ENCODE results near the gene VSTM4.

DNA sequence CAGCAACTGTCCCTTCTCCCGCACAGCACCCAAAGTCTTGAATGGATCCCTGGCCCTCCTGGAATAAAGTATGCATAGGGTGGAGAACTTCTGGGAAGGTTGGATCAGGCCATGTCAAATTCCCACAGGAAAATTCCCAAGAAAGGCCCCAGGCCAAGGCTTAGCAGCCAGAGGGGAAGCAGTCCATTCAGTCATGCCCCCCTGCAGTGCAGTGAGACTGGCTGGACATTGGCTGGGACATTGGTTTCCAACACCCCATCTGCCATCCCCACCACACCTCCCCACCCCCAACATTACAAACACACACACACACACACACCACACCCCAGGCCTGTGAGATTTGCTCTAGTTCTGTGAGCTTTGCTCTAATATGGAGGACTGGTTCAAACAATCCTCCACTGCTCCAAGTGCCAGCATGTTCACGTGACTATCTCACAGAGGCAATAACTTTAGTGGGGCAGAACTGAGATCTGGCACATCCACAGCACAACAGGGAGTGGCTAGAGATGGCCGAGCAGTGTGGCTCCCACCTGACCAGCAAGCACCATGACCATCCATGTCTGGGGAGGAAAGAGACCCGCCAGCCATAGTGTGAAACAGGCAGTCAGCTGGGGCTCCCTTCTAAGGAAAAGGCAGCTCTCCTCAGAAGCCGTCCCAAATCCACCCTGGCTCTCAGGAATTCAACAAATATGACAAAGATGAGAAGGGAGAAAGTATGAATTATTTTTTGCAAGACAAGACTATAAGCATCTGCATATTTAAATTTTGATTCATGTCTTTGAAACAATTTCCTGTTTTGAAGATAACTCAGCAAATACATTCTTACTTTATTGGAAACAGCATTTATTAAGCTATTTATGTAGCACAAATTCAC, 25.2 kb upstream of the VSTM4 start:
- TF ChIP-seq FOXM1 (IDR thresholded peaks at IDR 0.05; ENCODE audit: borderline replicate concordance, low read depth) (no peak), RAD21 (IDR thresholded peaks at IDR 0.05; ENCODE audit: low read depth) (no peak), TAF1 (IDR thresholded peaks at IDR 0.05; ENCODE audit: low read depth) (no peak), EP300 (IDR thresholded peaks at IDR 0.05; ENCODE audit: borderline replicate concordance) (no peak), ZBTB7A (IDR thresholded peaks at IDR 0.05; ENCODE audit: low read depth) (no peak), EGR1 (IDR thresholded peaks at IDR 0.05) (no peak), NFIC (IDR thresholded peaks at IDR 0.05) (no peak), CEBPB (IDR thresholded peaks at IDR 0.05) (no peak), CREB1 (IDR thresholded peaks at IDR 0.05; ENCODE audit: low read depth) (no peak), TCF12 (IDR thresholded peaks at IDR 0.05; ENCODE audit: low read depth) (no peak), YY1 (IDR thresholded peaks at IDR 0.05; ENCODE audit: low read depth) (no peak)
- TF ChIP-seq, protein P1, sequence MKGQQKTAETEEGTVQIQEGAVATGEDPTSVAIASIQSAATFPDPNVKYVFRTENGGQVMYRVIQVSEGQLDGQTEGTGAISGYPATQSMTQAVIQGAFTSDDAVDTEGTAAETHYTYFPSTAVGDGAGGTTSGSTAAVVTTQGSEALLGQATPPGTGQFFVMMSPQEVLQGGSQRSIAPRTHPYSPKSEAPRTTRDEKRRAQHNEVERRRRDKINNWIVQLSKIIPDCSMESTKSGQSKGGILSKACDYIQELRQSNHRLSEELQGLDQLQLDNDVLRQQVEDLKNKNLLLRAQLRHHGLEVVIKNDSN (IDR thresholded peaks at IDR 0.05): no peak
- TF ChIP-seq, protein P2, sequence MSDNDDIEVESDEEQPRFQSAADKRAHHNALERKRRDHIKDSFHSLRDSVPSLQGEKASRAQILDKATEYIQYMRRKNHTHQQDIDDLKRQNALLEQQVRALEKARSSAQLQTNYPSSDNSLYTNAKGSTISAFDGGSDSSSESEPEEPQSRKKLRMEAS (IDR thresholded peaks at IDR 0.05): no peak
- TF ChIP-seq, protein P3, sequence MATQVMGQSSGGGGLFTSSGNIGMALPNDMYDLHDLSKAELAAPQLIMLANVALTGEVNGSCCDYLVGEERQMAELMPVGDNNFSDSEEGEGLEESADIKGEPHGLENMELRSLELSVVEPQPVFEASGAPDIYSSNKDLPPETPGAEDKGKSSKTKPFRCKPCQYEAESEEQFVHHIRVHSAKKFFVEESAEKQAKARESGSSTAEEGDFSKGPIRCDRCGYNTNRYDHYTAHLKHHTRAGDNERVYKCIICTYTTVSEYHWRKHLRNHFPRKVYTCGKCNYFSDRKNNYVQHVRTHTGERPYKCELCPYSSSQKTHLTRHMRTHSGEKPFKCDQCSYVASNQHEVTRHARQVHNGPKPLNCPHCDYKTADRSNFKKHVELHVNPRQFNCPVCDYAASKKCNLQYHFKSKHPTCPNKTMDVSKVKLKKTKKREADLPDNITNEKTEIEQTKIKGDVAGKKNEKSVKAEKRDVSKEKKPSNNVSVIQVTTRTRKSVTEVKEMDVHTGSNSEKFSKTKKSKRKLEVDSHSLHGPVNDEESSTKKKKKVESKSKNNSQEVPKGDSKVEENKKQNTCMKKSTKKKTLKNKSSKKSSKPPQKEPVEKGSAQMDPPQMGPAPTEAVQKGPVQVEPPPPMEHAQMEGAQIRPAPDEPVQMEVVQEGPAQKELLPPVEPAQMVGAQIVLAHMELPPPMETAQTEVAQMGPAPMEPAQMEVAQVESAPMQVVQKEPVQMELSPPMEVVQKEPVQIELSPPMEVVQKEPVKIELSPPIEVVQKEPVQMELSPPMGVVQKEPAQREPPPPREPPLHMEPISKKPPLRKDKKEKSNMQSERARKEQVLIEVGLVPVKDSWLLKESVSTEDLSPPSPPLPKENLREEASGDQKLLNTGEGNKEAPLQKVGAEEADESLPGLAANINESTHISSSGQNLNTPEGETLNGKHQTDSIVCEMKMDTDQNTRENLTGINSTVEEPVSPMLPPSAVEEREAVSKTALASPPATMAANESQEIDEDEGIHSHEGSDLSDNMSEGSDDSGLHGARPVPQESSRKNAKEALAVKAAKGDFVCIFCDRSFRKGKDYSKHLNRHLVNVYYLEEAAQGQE (IDR thresholded peaks at IDR 0.05; ENCODE audit: low read depth): no peak

Measured in Ishikawa (cell line).